Mesendoderm (in vitro differentiated cells): Measurements from ENCODE around the gene KIF16B.

ENCODE experiments used
- DNase-seq: peaks from one replicate; pipeline ENCODE4 v3.0.0; 2013
- H2AK5ac ChIP-seq: 2 replicates; pipeline ENCODE4 v1.6.1; 2013; ENCODE audit warnings: low read length, inconsistent platforms
- H2BK120ac ChIP-seq: 2 replicates; pipeline ENCODE4 v1.6.1; 2013; ENCODE audit warnings: low read depth, mild to moderate bottlenecking, low read length, moderate library complexity, mixed read lengths
- H2BK15ac ChIP-seq: replicated peaks from 2 replicates; pipeline ENCODE4 v1.6.1; 2013; ENCODE audit warnings: low read depth, mild to moderate bottlenecking, moderate library complexity
- H2BK5ac ChIP-seq: 2 replicates; pipeline ENCODE4 v1.6.1; 2013; ENCODE audit warnings: low read length, inconsistent platforms
- H3K18ac ChIP-seq: 2 replicates; pipeline ENCODE4 v1.6.1; 2013; ENCODE audit warnings: mild to moderate bottlenecking, low read length, mixed read lengths
- H3K23ac ChIP-seq: one replicate; pipeline ENCODE4 v1.6.1; 2013; ENCODE audit warnings: low read length
- H3K27ac ChIP-seq: 2 replicates; pipeline ENCODE4 v1.5.1; 2013; ENCODE audit warnings: low read depth, mild to moderate bottlenecking, inconsistent platforms, low read length, moderate library complexity
- H3K27me3 ChIP-seq: 2 replicates; pipeline ENCODE4 v1.6.1; 2013; ENCODE audit warnings: low read length, control low read depth, mild to moderate bottlenecking, inconsistent platforms; ENCODE audit not compliant: insufficient read depth, poor library complexity
- H3K36me3 ChIP-seq: 2 replicates; pipeline ENCODE4 v1.6.1; 2013; ENCODE audit warnings: low read length, inconsistent platforms; ENCODE audit not compliant: control insufficient read depth, insufficient read depth
- H3K4ac ChIP-seq: one replicate; pipeline ENCODE4 v1.6.1; 2013; ENCODE audit warnings: low read depth, mild to moderate bottlenecking, low read length, moderate library complexity
- H3K4me1 ChIP-seq: 2 replicates; pipeline ENCODE4 v1.6.1; 2013; ENCODE audit warnings: low read depth, low read length, inconsistent platforms; ENCODE audit not compliant: control insufficient read depth
- H3K4me2 ChIP-seq: 2 replicates; pipeline ENCODE4 v1.6.1; 2013; ENCODE audit warnings: low read length
- H3K4me3 ChIP-seq: 2 replicates; pipeline ENCODE4 v1.5.1; 2013; ENCODE audit warnings: mild to moderate bottlenecking, low read length
- H3K56ac ChIP-seq: one replicate; pipeline ENCODE4 v1.6.1; 2013; ENCODE audit warnings: low read length
- H3K79me1 ChIP-seq: 2 replicates; pipeline ENCODE4 v1.6.1; 2013; ENCODE audit warnings: low read length, inconsistent platforms
- H3K79me2 ChIP-seq: 2 replicates; pipeline ENCODE4 v1.6.1; 2013; ENCODE audit warnings: mild to moderate bottlenecking, low read length; ENCODE audit not compliant: control insufficient read depth, insufficient read depth
- H3K9ac ChIP-seq: 2 replicates; pipeline ENCODE4 v1.6.1; 2013; ENCODE audit warnings: low read length, inconsistent platforms
- H4K5ac ChIP-seq: one replicate; pipeline ENCODE4 v1.6.1; 2013; ENCODE audit warnings: low read length
- H4K8ac ChIP-seq: one replicate; pipeline ENCODE4 v1.6.1; 2013; ENCODE audit warnings: low read depth, mild to moderate bottlenecking, control low read depth, low read length, moderate library complexity
- WGBS: extraction: QIAGEN DNeasy Blood & Tissue Kit; methylation state at CpG from one replicate; pipeline ENCODE4 v1.1.7; 2013; ENCODE audit warnings: low lambda C conversion rate, missing lambda C conversion rate; ENCODE audit not compliant: insufficient coverage; ENCODE audit errors: extremely low coverage; 5-methylcytosine and 5-hydroxymethylcytosine counted together

KIF16B gene

DNA sequence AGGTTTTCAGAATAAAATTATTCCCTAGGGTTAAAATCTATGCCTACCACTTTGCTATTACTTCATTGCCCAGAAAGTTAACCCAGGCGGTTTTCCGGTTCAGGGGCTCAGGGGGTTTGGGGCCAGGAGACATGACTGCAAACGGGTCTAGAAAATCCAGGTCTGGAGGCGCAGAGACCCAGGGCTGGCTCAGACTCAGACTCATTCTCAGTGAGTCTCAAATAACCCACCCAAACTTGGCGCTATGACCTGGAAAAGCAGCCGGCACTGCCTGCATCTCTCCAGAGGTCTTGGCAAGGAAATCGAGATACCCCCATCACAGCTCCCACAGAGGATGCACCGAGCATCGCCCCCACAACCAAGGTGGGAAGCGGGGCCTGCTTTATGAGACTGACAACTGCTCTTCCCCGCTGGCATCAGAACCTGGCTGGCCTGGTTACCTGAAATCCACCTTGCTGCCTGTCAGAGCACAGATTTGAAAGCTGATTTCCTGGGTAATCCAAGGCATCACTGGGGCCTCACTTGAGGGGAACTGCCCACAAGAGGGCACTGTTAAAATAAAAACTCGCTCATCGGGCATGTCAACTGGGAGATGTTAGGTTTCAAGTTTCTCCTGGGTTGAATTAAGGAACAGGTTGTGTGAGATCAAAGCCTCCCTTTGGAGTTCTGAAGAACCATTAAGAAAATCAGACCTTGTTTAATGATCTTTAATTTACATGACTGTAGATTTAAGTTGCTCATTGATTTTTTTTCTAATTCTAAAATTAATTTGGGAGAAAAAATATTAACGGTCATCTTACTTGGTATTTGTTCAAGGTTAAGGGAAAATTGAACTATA, 55.1 kb downstream of the KIF16B start:
- no peak overlapping the region for H2AK5ac ChIP-seq
- H3K23ac ChIP-seq = no peak overlapping the region
- peak; percentile 73 for DNase-seq
- H2BK120ac ChIP-seq = no peak overlapping the region
- H3K9ac ChIP-seq = no peak overlapping the region
- no peaks in the 10 kb centered on the region for H3K79me1 ChIP-seq
- H3K27me3 ChIP-seq = no peaks in the 10 kb centered on the region
- no CpG with 5 or more reads among the region's 14 CpGs for WGBS
- H2BK15ac ChIP-seq = no peak overlapping the region
- no peaks in the 10 kb centered on the region for H3K4me1 ChIP-seq
- no peaks in the 10 kb centered on the region for H3K79me2 ChIP-seq
- no peak overlapping the region for H3K18ac ChIP-seq
- H4K5ac ChIP-seq = no peak overlapping the region
- H3K4ac ChIP-seq = no peak overlapping the region
- no peak overlapping the region for H3K27ac ChIP-seq
- H3K56ac ChIP-seq = no peak overlapping the region
- H4K8ac ChIP-seq = no peak overlapping the region
- no peak overlapping the region for H3K4me2 ChIP-seq
- no peak overlapping the region for H2BK5ac ChIP-seq
- H3K4me3 ChIP-seq = no peak overlapping the region
- no peaks in the 10 kb centered on the region for H3K36me3 ChIP-seq

- no peak overlapping the region for H3K18ac ChIP-seq
- no peak for DNase-seq
- no CpG with 5 or more reads among the region's 1 CpG for WGBS
Measured at GRCh38 chr20:16516794-16517193, 56.5 kb downstream of the KIF16B start.

DNA sequence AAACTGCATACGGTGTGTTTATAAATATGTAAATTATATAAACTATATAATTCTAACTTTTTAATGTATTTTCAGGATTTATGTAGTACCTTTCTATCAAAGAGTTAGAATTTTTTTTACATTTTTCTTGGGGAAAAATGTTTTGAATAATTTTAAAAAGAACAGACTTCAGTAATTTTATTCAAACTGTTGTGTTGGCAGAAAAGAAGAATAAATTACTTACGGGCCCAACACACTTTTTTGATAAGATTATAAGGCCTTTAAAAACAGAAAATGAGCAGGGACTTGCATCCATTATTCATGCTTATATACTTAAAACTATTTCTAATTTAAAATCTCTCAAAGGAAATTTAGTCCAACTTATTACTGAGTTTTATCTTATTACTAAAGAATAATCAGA, 58.2 kb downstream of the KIF16B start:
- H3K4ac ChIP-seq = no peak overlapping the region
- no peak overlapping the region for H3K27ac ChIP-seq
- no peak overlapping the region for H2BK5ac ChIP-seq
- no peak overlapping the region for H4K8ac ChIP-seq
- H3K4me3 ChIP-seq = no peak overlapping the region
- no peak overlapping the region for H3K56ac ChIP-seq
- no peak overlapping the region for H2AK5ac ChIP-seq
- no peak overlapping the region for H3K4me2 ChIP-seq
- H3K79me1 ChIP-seq = no peaks in the 10 kb centered on the region
- no peak overlapping the region for H3K18ac ChIP-seq
- WGBS = no CpG with 5 or more reads among the region's 2 CpGs
- H2BK15ac ChIP-seq = no peak overlapping the region
- no peaks in the 10 kb centered on the region for H3K79me2 ChIP-seq
- no peak overlapping the region for H3K9ac ChIP-seq
- H4K5ac ChIP-seq = no peak overlapping the region
- no peaks in the 10 kb centered on the region for H3K36me3 ChIP-seq
- DNase-seq = no peak
- no peak overlapping the region for H2BK120ac ChIP-seq
- no peaks in the 10 kb centered on the region for H3K4me1 ChIP-seq
- no peak overlapping the region for H3K23ac ChIP-seq
- no peaks in the 10 kb centered on the region for H3K27me3 ChIP-seq

More at GRCh38 chr20:16516794-16517193, 56.5 kb downstream of the KIF16B start:
- H3K27me3 ChIP-seq = no peaks in the 10 kb centered on the region
- H4K5ac ChIP-seq = no peak overlapping the region
- H3K79me1 ChIP-seq = no peaks in the 10 kb centered on the region
- no peak overlapping the region for H3K9ac ChIP-seq
- no peak overlapping the region for H4K8ac ChIP-seq
- H3K56ac ChIP-seq = no peak overlapping the region
- H3K4me1 ChIP-seq = no peaks in the 10 kb centered on the region
- no peaks in the 10 kb centered on the region for H3K79me2 ChIP-seq
- no peak overlapping the region for H3K27ac ChIP-seq
- H3K4ac ChIP-seq = no peak overlapping the region
- no peak overlapping the region for H2BK5ac ChIP-seq
- no peak overlapping the region for H2AK5ac ChIP-seq
- no peaks in the 10 kb centered on the region for H3K36me3 ChIP-seq
- no peak overlapping the region for H3K4me3 ChIP-seq
- H3K23ac ChIP-seq = no peak overlapping the region
- no peak overlapping the region for H3K4me2 ChIP-seq
- H2BK120ac ChIP-seq = no peak overlapping the region
- no peak overlapping the region for H2BK15ac ChIP-seq

DNA sequence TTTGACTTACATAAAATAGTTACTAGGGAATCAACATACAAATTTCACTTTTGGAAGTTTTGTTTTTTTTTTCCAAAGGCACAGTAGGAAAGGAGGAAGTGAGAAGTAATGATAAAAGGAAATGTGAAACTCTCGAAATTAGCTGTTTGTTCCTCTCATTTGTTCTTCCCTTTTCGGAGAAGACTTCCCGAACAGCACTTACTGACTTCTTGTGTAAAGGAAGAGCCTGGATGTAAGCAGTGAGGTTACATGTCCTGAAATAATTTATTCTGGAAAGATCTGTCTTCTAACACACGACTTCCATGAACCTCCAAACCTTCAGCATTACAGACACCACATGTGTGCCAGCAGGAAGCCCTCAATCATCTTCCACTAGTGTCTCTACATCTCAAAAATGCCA, 59.1 kb downstream of the KIF16B start:
- H3K4ac ChIP-seq = no peak overlapping the region
- no peak overlapping the region for H2BK5ac ChIP-seq
- H3K56ac ChIP-seq = no peak overlapping the region
- H3K4me2 ChIP-seq = no peak overlapping the region
- no peak overlapping the region for H2BK15ac ChIP-seq
- H2AK5ac ChIP-seq = no peak overlapping the region
- no peaks in the 10 kb centered on the region for H3K4me1 ChIP-seq
- no CpG with 5 or more reads among the region's 4 CpGs for WGBS
- no peak overlapping the region for H4K8ac ChIP-seq
- no peak overlapping the region for H3K27ac ChIP-seq
- no peaks in the 10 kb centered on the region for H3K79me2 ChIP-seq
- H3K9ac ChIP-seq = no peak overlapping the region
- H2BK120ac ChIP-seq = no peak overlapping the region
- no peak overlapping the region for H3K23ac ChIP-seq
- no peak overlapping the region for H4K5ac ChIP-seq
- no peak overlapping the region for H3K4me3 ChIP-seq
- H3K79me1 ChIP-seq = no peaks in the 10 kb centered on the region
- no peaks in the 10 kb centered on the region for H3K36me3 ChIP-seq
- H3K27me3 ChIP-seq = no peaks in the 10 kb centered on the region
- H3K18ac ChIP-seq = no peak overlapping the region
- DNase-seq = no peak

DNA sequence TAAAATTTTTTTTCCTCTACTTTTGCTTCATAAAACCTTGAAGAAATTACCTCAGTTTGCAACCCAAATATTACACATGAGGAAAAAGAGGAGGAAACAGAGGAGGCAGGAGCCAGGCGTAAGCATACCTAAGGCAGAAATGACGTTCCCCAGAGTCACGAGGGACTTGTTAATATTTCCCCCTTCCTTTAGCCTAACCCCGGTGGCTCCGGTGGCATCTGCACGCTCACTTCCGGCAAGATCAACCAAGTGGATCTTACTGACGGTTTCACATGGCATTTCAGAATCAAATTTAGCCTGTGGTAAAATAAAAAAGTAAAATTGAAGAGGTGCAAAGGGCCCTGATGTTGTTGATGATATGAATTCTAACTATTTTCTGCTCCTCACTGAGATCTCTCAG, 67.4 kb downstream of the KIF16B start:
- Histone ChIP-seq H4K8ac (no peak overlapping the region), H3K79me1 (no peaks in the 10 kb centered on the region), H2BK120ac (no peak overlapping the region), H2AK5ac (no peak overlapping the region), H3K56ac (no peak overlapping the region), H3K27ac (no peak overlapping the region), H4K5ac (no peak overlapping the region), H3K9ac (no peak overlapping the region), H2BK15ac (no peak overlapping the region), H3K4me1 (no peaks in the 10 kb centered on the region), H3K4ac (no peak overlapping the region), H3K18ac (no peak overlapping the region), H3K79me2 (no peaks in the 10 kb centered on the region), H3K36me3 (peaks cover 2% of the 10 kb centered on the region), H3K4me3 (no peak overlapping the region), H3K4me2 (no peak overlapping the region), H3K27me3 (no peaks in the 10 kb centered on the region), H2BK5ac (no peak overlapping the region), H3K23ac (no peak overlapping the region)
- no CpG with 5 or more reads among the region's 8 CpGs for WGBS
- no peak for DNase-seq

GRCh38 chr20:16501301-16501700, 71.9 kb downstream of the KIF16B start:
- H2BK5ac ChIP-seq = no peak overlapping the region
- no peak overlapping the region for H4K5ac ChIP-seq
- H3K4me3 ChIP-seq = no peak overlapping the region
- H3K27me3 ChIP-seq = no peaks in the 10 kb centered on the region
- no peaks in the 10 kb centered on the region for H3K79me2 ChIP-seq
- no peak overlapping the region for H3K23ac ChIP-seq
- H3K9ac ChIP-seq = no peak overlapping the region
- H2BK15ac ChIP-seq = no peak overlapping the region
- no peaks in the 10 kb centered on the region for H3K4me1 ChIP-seq
- no peak overlapping the region for H3K18ac ChIP-seq
- H3K79me1 ChIP-seq = no peaks in the 10 kb centered on the region
- H3K4me2 ChIP-seq = no peak overlapping the region
- no peak overlapping the region for H3K56ac ChIP-seq
- no peak overlapping the region for H2BK120ac ChIP-seq
- DNase-seq = no peak
- WGBS = no CpG with 5 or more reads among the region's 2 CpGs
- H3K36me3 ChIP-seq = no peaks in the 10 kb centered on the region
- no peak overlapping the region for H3K4ac ChIP-seq
- H2AK5ac ChIP-seq = no peak overlapping the region
- no peak overlapping the region for H4K8ac ChIP-seq
- no peak overlapping the region for H3K27ac ChIP-seq
